Hindlimb muscle (tissue), 1 donor: ENCODE data around the gene SYNE4. TPM values are rescaled to one million over a fixed set of nuclear protein-coding genes. Genes with fewer than 3 reads are reported as not detected.
"Not testable (repeated sequence)": the region's sequence is repeated elsewhere in the genome, so short reads cannot be mapped to it uniquely, and the experiment has no call there.

Source experiments
- DNase-seq: peaks from one replicate; pipeline ENCODE4 v3.0.0-alpha.2; 2013
- polyA plus RNA-seq: library from polyadenylated mRNA; unstranded; fragments of 120-200 nt; gene quantifications from one replicate; pipeline ENCODE4 v1.2.1, GENCODE V29; 2013; ENCODE audit not compliant: insufficient read length

SYNE4 gene, protein sequence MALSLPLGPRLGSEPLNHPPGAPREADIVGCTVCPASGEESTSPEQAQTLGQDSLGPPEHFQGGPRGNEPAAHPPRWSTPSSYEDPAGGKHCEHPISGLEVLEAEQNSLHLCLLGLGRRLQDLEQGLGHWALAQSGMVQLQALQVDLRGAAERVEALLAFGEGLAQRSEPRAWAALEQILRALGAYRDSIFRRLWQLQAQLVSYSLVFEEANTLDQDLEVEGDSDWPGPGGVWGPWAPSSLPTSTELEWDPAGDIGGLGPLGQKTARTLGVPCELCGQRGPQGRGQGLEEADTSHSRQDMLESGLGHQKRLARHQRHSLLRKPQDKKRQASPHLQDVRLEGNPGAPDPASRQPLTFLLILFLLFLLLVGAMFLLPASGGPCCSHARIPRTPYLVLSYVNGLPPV
- 0.27 TPM for polyA plus RNA-seq

DNA sequence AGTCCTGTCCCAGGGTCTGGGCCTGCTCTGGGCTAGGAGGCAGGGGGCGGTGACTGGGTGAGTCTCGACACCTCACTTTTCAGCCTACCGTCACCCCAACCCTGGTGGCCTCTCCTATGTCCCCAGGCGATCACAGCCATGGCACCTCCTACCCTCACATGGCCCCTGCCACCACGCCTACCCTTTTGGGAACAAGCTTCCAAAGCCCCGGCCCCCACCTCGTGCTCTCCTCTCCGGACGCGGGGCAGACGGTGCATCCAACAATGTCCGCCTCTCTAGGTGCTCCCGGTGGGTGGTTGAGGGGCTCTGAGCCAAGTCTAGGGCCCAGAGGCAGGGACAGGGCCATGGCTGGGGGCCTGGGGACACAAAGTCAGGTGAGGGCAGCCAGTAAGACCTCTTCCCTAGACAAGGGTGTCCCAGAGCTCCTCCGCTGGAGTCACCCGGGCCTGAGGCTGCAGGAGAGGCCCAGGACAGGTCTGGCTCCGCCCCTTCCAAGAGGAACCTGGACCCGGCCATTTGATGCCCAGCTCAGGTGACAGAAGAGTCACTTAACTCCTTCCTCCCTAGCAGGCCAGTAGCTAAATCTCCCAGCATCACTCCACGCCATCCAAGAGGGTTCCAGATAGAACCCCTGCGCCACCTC, at the start of gene SYNE4:
SYNE4 (minus strand) TSS at position 478 of the 643 bp plus-strand sequence; CDS start at position 346, 132 bp downstream.
- no peak for DNase-seq

GRCh38 chr19:36054733-36055686, 46.4 kb upstream of the SYNE4 start, which contains the start of gene WDR62:
TSS of gene WDR62 (plus strand) at chr19:36054897. CDS start at chr19:36054972, 75 bp downstream.
- DNase-seq, result peak; percentile 92

GRCh38 chr19:36054119-36054732, 45.6 kb upstream of the SYNE4 start, which contains the start of gene THAP8:
TSS of gene THAP8 (minus strand) at chr19:36054285. CDS start at chr19:36054217, 68 bp downstream.
- peak; percentile 100 for DNase-seq

GRCh38 chr19:36051637-36052036, 43.0 kb upstream of the SYNE4 start:
- no peak for DNase-seq

DNA sequence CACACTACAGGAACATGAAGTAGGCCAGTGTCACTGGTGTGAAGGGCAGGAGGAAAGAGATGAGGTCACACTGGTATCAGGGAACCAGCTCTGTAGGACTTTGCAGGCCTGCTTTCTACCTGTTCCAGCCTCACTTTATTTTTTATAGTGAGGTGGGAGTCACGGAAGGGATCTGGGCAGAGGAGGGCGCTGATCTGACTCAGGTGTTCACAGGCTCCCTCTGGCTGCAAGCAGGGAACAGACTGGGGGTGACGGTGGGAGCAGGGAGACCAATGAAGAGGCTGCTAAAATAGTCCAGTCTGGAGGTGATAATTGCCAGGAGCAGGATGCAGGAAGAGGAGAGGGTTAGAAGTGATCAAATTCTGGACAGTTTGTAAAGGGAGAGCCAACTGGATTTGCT, 42.6 kb upstream of the SYNE4 start:
- DNase-seq, result no peak

- no peak for DNase-seq
Observed at GRCh38 chr19:36049080-36049698, 40.6 kb upstream of the SYNE4 start.

- DNase-seq, result no peak
Observed at GRCh38 chr19:36047835-36048234, 39.2 kb upstream of the SYNE4 start.

DNA sequence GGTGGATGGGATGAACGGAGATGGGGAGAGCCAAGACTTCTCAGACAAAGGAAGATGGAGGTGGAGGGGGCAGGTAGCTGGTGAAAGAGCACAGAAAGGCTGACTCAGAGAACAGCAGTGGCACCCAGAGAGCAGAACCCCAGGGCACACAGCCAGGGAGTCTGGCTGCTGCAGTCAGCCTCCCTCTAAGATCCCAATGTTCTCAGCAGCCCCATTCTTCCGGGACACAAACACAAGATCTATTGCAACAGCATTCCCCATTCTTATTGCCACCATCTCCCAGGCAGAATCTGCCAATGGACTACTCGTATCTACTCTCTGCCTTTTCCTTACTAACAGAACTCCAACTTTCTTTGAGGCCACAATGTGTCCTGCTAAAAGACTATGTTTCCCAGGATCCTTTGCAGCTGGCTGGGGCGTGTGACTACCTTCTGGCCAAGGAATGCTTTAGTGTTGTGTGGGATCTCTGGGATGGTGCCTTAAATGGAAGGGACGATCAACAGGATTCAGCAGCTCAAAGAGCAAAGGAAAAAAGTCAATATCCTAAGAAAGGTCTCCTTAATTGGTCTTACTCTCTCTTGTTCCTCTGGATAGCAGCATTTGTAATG, 37.9 kb upstream of the SYNE4 start:
- no peak for DNase-seq

DNA sequence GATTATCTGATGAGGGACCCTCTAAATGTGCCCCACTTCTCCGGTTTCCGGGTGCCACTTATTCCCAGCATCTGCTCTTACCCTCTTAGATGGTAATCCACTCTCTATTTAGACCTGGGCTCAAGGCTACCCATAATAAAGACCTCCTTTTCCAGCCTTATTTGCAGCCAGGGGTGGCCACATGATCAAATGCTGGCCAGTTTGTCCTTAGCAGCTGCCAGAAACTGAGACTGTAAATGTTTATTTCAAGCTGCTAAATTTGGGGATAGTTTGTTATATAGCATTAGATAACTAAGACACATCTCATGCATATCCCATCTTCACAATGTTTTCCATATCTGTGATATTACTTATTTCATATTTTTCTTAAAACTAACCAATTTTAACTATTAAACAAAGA, 35.3 kb upstream of the SYNE4 start:
- DNase-seq, result no peak

- no peak for DNase-seq
Observed at GRCh38 chr19:36041831-36042230, 33.2 kb upstream of the SYNE4 start.

DNA sequence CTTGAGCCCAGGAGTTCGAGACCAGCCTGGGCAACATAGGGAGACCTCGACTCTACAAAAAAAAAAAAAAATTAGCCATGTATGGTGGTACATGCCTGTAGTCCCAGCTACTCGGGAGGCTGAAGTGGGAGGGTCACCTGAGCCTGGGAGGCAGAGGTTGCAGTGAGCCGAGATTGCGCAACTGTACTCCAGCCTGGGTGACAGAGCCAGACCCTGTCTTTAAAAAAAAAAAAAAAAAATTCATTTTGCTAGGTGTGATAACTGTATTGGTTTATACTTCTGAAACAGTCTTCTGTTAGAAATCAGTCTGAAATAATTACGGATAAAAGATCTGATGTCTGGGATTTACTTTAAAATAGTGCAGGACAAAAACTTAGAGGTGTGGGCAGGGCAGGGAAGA, 32.5 kb upstream of the SYNE4 start:
- DNase-seq, result not testable (repeated sequence)

DNA sequence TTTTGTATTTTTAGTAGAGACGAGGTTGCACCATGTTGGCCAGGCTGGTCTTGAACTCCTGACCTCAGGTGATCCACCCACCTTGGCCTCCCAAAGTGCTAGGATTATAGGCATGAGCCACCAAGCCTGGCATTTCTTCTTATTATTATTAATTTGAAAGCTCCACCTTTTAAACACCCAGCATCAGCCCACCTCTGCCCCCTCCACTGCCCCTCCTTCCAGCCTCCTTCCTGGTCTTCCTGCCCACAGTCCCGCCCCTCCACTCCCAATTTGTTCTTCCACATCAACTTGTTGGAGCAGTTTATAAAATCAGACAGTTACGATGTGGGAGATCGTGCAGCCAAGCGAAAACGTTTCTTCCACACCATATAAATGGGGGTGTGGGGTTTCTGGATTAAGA, 31.9 kb upstream of the SYNE4 start:
- DNase-seq, result no peak

- DNase-seq, result peak; percentile 83
Observed at GRCh38 chr19:36032251-36033104, 23.9 kb upstream of the SYNE4 start, which contains the start of gene CLIP3. TSS of gene CLIP3 (minus strand) at chr19:36032873. CDS start at chr19:36032357, 516 bp downstream.

GRCh38 chr19:36031308-36031707, 22.7 kb upstream of the SYNE4 start:
- no peak for DNase-seq

DNA sequence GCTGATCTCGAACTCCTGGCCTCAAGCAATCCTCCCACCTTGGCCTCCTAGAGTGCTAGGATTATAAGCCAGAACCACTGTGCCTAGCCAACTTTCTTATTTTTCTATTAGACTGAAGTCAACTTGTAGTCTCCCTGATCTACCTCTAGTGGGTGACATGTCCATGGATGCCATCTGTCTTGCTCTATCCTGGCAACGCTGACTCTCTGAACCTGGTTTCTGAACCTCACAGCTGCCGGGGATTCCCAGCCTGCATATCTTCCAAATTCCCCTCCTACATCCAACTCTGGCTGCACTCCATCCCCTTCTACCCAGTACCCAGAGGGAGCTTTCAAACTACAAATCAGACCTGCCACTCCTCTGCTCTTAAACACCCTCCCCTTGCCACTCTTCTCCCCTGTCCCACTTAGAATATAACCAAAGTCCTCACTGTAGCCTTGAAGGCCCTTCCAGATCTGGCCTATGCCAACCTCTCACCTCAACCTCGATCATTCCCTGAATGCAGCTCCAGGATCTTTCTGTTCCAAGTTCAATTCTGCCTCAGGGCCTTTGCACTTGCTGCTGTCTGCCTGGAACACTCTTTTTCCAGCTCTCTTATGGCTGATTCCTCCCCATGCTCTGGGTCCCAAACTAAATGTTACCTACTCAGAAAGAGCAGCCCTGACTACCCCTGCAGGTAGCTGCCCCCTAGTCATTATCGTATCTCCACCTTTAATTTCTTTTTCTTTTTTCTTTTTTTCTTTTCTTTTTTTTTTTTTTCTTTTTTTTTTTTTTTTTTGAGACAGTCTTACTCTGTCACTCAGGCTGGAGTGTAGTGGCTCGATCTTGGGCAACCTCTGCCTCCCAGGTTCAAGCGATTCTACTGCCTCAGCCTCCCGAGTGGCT, 21.9 kb upstream of the SYNE4 start:
- DNase-seq, result no peak

GRCh38 chr19:36028313-36029041, 19.9 kb upstream of the SYNE4 start:
- no peak for DNase-seq

DNA sequence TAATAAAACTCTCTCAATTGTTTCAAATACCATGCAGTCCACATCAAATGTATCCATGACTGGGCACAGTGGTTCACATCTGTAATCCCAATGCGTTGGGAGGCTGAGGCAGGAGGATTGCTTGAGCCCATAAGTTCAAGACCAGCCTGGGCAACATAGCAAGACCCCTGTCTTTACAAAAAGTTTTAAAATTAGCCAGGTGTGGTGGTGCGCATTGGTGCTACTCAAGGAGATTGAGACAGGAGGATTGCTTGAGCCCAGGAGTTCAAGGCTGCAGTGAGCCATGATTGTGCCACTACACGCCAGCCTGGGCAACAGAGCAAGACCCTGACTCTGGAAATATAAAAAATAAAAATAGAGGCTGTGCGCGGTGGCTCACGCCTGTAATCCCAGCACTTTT, 19.1 kb upstream of the SYNE4 start:
- DNase-seq, result no peak
